ENCODE measurements around the gene MYO1B.
A peak's percentile ranks its signal among the peaks of the same experiment; 100 is the strongest.

The MYO1B gene

DNA sequence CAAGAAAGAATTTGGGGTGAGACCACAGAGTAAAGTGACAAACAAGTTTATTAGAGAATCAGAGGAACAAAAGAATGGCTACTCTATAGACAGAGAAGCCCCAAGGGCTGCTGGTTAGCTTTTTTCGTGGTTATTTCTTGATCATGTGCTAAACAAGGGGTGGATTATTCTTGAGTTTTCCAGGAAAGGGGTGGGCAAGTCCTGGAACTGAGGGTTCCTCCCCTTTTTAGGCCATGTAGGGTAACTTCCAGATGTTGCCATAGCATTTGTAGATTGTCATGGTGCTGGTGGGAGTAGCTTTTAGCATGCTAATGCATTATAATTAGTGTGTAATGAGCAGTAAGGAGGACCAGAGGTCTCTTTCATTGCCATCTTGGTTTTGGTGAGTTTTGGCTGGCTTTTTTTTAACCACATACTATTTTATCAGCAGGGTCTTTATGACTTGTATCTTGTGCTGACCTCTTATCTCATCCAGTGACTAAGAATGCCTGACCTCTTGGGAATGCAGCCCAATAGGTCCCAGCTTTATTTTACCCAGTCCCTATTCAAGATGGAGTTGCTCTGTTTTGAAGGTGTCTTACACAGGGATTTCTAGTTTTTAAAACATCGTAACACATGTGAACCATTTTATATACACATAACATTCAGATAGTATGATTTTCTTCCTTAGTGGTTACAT, 77.8 kb downstream of the MYO1B start:
- no peak for DNase-seq (ENCODE audit: low spot score)

- no peak for DNase-seq (ENCODE audit: low spot score)
These were observed 80.6 kb downstream of the MYO1B start for GRCh38 chr2:191325651-191326365.

DNA sequence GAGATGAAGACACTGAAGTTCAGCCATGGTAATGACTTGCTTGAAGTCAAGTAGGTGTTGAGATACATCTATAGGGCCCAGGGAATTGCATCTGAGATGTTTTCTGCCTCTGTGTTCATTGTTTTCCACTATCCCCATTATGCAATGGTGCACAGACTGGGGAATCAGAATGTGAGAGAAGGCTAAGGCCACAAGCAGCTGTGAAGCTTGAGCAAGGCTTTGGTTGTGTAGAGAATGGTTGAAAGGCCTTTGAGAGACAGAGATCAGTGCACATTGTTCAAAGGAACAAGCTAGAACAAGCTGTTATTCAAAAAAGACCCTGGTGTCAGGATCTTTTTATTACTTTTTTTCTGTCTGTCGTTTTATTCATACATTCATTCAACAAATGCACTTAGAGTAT, 82.3 kb downstream of the MYO1B start:
- DNase-seq (ENCODE audit: low spot score) = no peak

- DNase-seq (ENCODE audit: low spot score) = no peak
These were observed 83.1 kb downstream of the MYO1B start for GRCh38 chr2:191328150-191328809.

- DNase-seq (ENCODE audit: low spot score) = no peak
These were observed 84.6 kb downstream of the MYO1B start for GRCh38 chr2:191329841-191330240.

- peak; percentile 59 for DNase-seq (ENCODE audit: low spot score)
These were observed 88.7 kb downstream of the MYO1B start for GRCh38 chr2:191333911-191334357.

- no peak for DNase-seq (ENCODE audit: low spot score)
These were observed 90.8 kb downstream of the MYO1B start for GRCh38 chr2:191335875-191336464.

DNA sequence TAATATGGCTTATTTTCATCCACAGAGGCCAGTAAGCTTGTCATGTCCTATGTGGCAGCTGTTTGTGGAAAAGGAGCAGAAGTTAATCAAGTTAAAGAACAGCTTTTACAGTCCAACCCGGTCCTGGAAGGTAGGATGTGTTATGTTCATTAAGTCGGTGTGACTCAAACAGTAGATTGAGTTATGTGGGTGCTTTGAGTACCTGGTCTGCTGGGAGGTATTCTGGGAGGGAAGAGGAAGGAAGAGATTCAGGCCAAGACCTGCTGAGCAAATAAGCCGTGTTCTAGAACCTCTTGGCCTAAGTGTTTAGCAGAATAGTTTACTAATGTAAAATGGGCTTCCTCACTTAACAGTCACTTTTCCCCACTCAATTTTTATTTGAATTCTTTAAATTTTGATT, 96.2 kb downstream of the MYO1B start:
- no peak for DNase-seq (ENCODE audit: low spot score)

DNA sequence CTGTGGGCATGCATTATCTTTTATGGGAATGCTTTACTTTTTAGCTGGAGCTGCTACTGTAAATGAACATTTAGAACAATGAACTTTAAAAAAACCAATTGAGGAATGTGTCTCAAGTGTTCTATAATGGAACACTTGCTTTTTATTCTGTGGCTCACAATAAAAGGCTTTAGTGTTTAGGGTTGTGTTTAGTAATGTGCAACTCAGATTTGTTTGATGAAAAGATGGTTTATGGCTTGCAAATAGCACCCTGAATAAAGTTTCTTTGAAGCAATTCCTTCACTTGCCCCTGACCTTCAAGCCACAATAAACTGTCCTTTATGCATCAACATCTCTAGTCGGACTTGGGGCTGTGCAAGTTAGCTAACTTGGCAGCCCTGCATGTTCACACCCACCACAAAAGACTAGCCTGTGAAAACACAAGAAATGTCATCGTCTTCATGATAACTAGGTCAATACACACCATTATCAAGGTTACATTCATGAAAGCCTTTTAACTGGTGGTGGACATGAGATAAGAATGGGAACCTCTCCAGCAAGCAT, 98.7 kb downstream of the MYO1B start:
- no peak for DNase-seq (ENCODE audit: low spot score)

- DNase-seq (ENCODE audit: low spot score) = no peak
These were observed 100.6 kb downstream of the MYO1B start for GRCh38 chr2:191345788-191346187.

GRCh38 chr2:191347154-191347553, 102.0 kb downstream of the MYO1B start:
- DNase-seq (ENCODE audit: low spot score) = no peak

- no peak for DNase-seq (ENCODE audit: low spot score)
These were observed 102.7 kb downstream of the MYO1B start for GRCh38 chr2:191347881-191348280.

DNA sequence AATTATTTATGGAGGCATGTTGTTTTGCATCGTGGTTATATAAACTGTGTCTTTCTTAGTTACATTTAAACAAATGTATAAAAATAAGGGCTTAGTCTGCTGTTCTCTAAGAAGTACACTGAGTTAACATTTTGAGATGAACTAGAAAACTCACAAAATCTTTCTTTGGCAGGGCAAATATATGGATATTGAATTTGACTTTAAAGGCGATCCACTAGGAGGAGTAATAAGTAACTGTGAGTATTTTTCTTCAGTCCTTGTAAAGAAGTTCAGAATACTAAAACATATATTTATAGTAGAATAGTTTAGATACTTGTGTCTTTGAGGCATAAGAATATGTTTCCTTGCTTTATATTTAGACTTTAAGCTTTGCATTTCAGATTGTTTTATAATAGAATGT, 104.8 kb downstream of the MYO1B start:
- no peak for DNase-seq (ENCODE audit: low spot score)

DNA sequence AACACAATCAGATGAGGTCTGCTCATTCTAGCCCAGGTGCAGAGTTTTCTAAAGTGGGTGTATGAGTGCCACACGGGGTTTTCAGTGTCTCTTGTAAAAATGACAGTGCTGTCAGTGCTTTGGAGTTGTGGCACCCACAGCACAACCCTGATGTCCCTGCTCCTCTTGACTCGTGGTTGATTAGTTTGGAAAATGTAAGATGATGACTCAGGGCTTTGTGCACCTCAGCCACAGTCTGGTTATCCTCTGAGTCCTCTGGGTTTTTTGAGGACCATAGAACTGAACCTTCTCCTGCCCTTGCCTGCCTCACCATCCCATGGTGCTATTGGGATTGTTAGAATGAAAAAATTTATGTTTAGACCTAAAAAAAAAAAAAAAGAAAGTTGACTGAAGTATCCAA, 105.6 kb downstream of the MYO1B start:
- peak; percentile 29 for DNase-seq (ENCODE audit: low spot score)

DNA sequence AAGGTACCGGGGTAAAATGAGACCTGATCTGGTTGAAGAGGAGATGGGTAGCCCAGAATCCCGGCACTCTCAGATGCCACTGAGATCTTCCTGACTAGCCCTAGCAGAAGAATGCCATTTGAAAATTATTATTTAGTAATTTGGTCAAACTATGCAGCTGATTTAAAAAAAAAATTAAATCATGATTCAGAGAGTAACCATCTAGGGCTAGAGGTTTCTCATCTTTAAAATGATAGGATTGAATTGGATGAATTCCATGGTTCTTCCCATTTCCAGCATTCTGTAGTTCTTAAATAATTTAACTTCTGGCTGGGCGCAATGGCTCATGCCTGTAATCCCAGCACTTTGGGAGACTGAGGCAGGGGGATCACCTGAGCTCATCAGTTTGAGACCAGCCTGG, 106.1 kb downstream of the MYO1B start:
- DNase-seq (ENCODE audit: low spot score) = no peak

GRCh38 chr2:191351921-191352320, 106.7 kb downstream of the MYO1B start:
- DNase-seq (ENCODE audit: low spot score) = no peak

DNA sequence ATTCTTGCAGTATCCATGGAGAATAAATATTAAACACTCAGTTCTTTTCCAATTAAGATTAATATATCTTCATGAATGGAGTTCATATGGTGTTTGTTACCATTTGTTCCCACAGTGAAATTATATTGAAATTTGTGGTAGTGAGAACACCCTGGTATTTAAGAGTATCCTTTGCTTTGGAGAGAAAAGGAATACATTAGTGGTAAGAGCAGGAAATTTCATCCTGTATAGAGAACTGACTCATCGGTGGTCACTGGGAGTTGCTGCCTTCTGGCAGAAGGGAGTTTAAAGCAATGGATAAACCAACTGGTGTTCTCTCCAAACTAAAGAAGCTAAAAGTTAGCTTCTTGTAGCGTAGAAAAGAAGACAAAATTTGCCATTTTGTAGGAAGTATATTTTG, 107.3 kb downstream of the MYO1B start:
- peak; percentile 33 for DNase-seq (ENCODE audit: low spot score)

- DNase-seq (ENCODE audit: low spot score) = no peak
These were observed 110.1 kb downstream of the MYO1B start for GRCh38 chr2:191355170-191355758.

DNA sequence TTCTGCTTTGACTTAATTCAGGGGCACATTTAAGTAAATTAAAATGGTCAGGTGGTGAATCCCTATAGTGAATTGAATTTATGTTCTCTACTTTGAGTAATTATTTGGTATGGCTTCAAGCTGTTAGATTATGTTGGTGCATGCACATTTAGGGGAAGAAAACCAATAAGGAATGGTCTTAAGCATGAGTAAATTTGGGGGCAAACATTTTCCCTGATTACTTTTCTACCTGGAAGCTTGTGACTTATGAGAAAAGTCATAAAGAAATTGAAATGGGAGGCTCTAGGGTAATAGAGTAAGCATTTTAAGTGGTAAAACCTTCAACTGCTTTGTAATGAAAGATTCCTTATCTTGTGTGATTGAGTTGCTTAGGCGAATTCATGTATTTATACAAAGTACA, 112.5 kb downstream of the MYO1B start:
- DNase-seq (ENCODE audit: low spot score) = no peak

- no peak for DNase-seq (ENCODE audit: low spot score)
These were observed 113.3 kb downstream of the MYO1B start for GRCh38 chr2:191358325-191359025.

DNA sequence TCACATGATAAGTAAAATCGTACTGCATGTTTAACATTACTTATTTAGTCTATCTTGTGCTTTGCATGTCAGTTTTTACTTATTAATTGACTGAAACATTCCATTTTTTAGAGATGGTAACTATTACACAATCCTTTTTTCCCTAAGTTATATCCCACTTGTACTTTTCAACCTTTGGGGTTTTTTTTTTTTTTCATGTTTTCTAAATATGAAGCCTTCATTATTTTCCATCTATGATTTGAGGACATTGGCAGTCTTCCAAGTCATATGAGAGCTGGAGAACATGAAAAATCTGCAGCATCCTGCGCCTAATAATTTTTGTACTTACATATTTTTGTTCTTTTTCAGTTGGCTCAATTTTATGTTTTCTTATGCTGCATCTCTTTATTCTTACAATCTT, 113.9 kb downstream of the MYO1B start:
- no peak for DNase-seq (ENCODE audit: low spot score)

- DNase-seq (ENCODE audit: low spot score) = no peak
These were observed 115.7 kb downstream of the MYO1B start for GRCh38 chr2:191360918-191361317.
